HepG2 (cell line): ENCODE results near the gene IDH3G. TPM values are rescaled to one million over a fixed set of nuclear protein-coding genes. Genes with fewer than 3 reads are reported as not detected.

Experiments
- ATAC-seq: fragments of 200-7000 bp; cut with Tn5 transposase; 3 replicates; pipeline ENCODE4 v1.9.1; 2020; ENCODE audit warnings: mild to moderate bottlenecking, moderate library complexity
- BruUV-seq: library from RNA; stranded (reverse); fragments of 400-500 nt; replicated peaks from 2 replicates; lab custom pipeline; 2021; lab: Mats Ljungman, UMichigan
- CTCF ChIA-PET: fragments of 300-600 bp; formaldehyde crosslinking; extraction: SDS; loops from one replicate; lab custom pipeline; 2021; ENCODE audit warnings: low total read pairs, inconsistent platforms, low intra/inter-chr PET ratio; lab: Yijun Ruan, JAX
- POLR2A ChIA-PET: fragments of 350-600 bp; sonication (Branson Sonifier 250); formaldehyde crosslinking; loops from one replicate; lab custom pipeline; 2020; ENCODE audit warnings: antibody characterized with exemption, inconsistent platforms; lab: Yijun Ruan, JAX
- DNase-seq: peaks from one replicate; pipeline ENCODE4 v3.0.0-alpha.2; 2015; ENCODE audit warnings: low spot score
- FAIRE-seq: peaks from 3 replicates; lab custom pipeline; 2011; peaks lifted over from hg19 to GRCh38; lab: Jason Lieb, UNC
- H2AFZ ChIP-seq: one replicate; pipeline ENCODE4 v1.6.1; 2011; ENCODE audit warnings: low read length, inconsistent platforms
- H3K27ac ChIP-seq: fragments of 300-600 bp; 3 replicates; pipeline ENCODE4 v1.8.0; 2011; ENCODE audit warnings: mixed run types, mild to moderate bottlenecking, mixed read lengths, low read length, inconsistent platforms; ENCODE audit not compliant: insufficient read depth; ENCODE audit errors: extremely low read length
- H3K27me3 ChIP-seq, 2 experiments: fragments of 200-600 bp in 1 of 2; 2 replicates in 1 of 2; 3 replicates in 1 of 2; pipeline versions ENCODE4 v1.6.0 to v1.8.0; 2011; ENCODE audit warnings: low read length in 2 of 2, mild to moderate bottlenecking in 2 of 2, moderate library complexity in 2 of 2, inconsistent platforms in 1 of 2; ENCODE audit not compliant: insufficient read depth in 2 of 2, control insufficient read depth in 1 of 2
- H3K36me3 ChIP-seq, 2 experiments: fragments of 200-600 bp in 1 of 2; replicated peaks in 1 of 2; 2 replicates in 1 of 2; 3 replicates in 1 of 2; pipeline versions ENCODE4 v1.5.1 to v1.8.0; 2011; ENCODE audit warnings: low read length in 2 of 2, inconsistent platforms in 1 of 2; ENCODE audit not compliant: insufficient read depth in 2 of 2, control insufficient read depth in 1 of 2
- H3K4me1 ChIP-seq: 2 replicates; pipeline ENCODE4 v1.5.1; 2012; ENCODE audit warnings: low read length, inconsistent platforms; ENCODE audit not compliant: insufficient read depth
- H3K4me2 ChIP-seq: 2 replicates; pipeline ENCODE4 v1.6.0; 2011; ENCODE audit warnings: low read depth, low read length, inconsistent platforms
- H3K4me3 ChIP-seq, 3 experiments: fragments of 200-600 bp in 1 of 3; sonication (generic), shearing (Covaris generic) in 1 of 3; replicated peaks in 1 of 3; 2 replicates each; pipeline ENCODE4 v1.5.1; 2011 to 2016; ENCODE audit warnings: low read length in 3 of 3, inconsistent platforms in 2 of 3, low read depth in 2 of 3, mild to moderate bottlenecking in 2 of 3, control low read depth in 1 of 3, mixed read lengths in 1 of 3; ENCODE audit not compliant: insufficient read depth in 1 of 3
- H3K79me2 ChIP-seq: one replicate; pipeline ENCODE4 v1.6.1; 2011; ENCODE audit warnings: low read length, inconsistent platforms; ENCODE audit not compliant: insufficient read depth
- H3K9ac ChIP-seq: 2 replicates; pipeline ENCODE4 v1.6.0; 2011; ENCODE audit warnings: mild to moderate bottlenecking, low read depth, low read length, inconsistent platforms; ENCODE audit not compliant: insufficient read depth
- H3K9me3 ChIP-seq: 2 replicates; pipeline ENCODE4 v1.5.1; 2012; ENCODE audit warnings: mild to moderate bottlenecking, low read length
- H4K20me1 ChIP-seq: 2 replicates; pipeline ENCODE4 v1.6.0; 2011; ENCODE audit warnings: inconsistent platforms, mild to moderate bottlenecking, low read length, moderate library complexity; ENCODE audit not compliant: insufficient read depth
- ATF4 ChIP-seq, 2 experiments: fragments of 450-650 bp in 1 of 2; sonication (generic) in 1 of 2; formaldehyde crosslinking; IDR thresholded peaks; 2 replicates each; pipeline versions ENCODE4 v1.5.0 to v1.8.0; 2020 to 2022; ENCODE audit warnings: mild to moderate bottlenecking in 1 of 2, missing genetic modification reagents in 1 of 2
- BHLHE40 ChIP-seq: IDR thresholded peaks from 2 replicates; pipeline ENCODE4 v1.6.1; 2011; ENCODE audit warnings: low read length, improper control_type of control experiment
- GATAD1 ChIP-seq: IDR thresholded peaks from 2 replicates; pipeline ENCODE4 v1.6.1; 2016; ENCODE audit warnings: missing genetic modification reagents, missing compliant biosample characterization
- HDAC2 ChIP-seq: sonication (generic); formaldehyde crosslinking; IDR thresholded peaks from 2 replicates; pipeline ENCODE4 v1.4.0; 2020; ENCODE audit warnings: missing genetic modification reagents
- KLF13 ChIP-seq: sonication (generic); formaldehyde crosslinking; IDR thresholded peaks from 2 replicates; pipeline ENCODE4 v1.4.0; 2020; ENCODE audit warnings: mild to moderate bottlenecking, missing genetic modification reagents
- MED1 ChIP-seq: sonication (generic); formaldehyde crosslinking; IDR thresholded peaks from 2 replicates; pipeline ENCODE4 v1.4.0; 2020; ENCODE audit warnings: missing genetic modification reagents
- NCOA1 ChIP-seq: sonication (generic); formaldehyde crosslinking; IDR thresholded peaks from 2 replicates; pipeline ENCODE4 v1.9.0; 2021; ENCODE audit warnings: missing genetic modification reagents
- NONO ChIP-seq, 2 experiments: fragments of 450-650 bp in 1 of 2; sonication (generic) in 1 of 2; formaldehyde crosslinking in 1 of 2; IDR thresholded peaks in 1 of 2; conservative IDR thresholded peaks in 1 of 2; 2 replicates each; pipeline versions ENCODE4 v1.6.1 to v1.8.0; 2017 to 2022; ENCODE audit warnings: mild to moderate bottlenecking in 1 of 2, missing genetic modification reagents in 1 of 2, moderate library complexity in 1 of 2
- RARA ChIP-seq: IDR thresholded peaks from 2 replicates; pipeline ENCODE4 v1.6.1; 2016; ENCODE audit warnings: missing genetic modification reagents, missing compliant biosample characterization
- TBX2 ChIP-seq: sonication (generic); formaldehyde crosslinking; IDR thresholded peaks from 2 replicates; pipeline ENCODE4 v1.5.0; 2020; ENCODE audit warnings: missing genetic modification reagents, mild to moderate bottlenecking, borderline replicate concordance
- TSC22D2 ChIP-seq: sonication (generic); formaldehyde crosslinking; IDR thresholded peaks from 2 replicates; pipeline ENCODE4 v1.5.1; 2020; ENCODE audit warnings: missing genetic modification reagents, mild to moderate bottlenecking, borderline replicate concordance
- ZNF556 ChIP-seq: sonication (generic); formaldehyde crosslinking; IDR thresholded peaks from 2 replicates; pipeline ENCODE4 v1.4.0; 2020; ENCODE audit warnings: mild to moderate bottlenecking, missing genetic modification reagents, borderline replicate concordance
- WGBS: methylation state at CpG from one replicate; pipeline ENCODE4 v1.1.6; 2017; ENCODE audit warnings: low lambda C conversion rate; 5-methylcytosine and 5-hydroxymethylcytosine counted together
- in situ Hi-C: cut with HindIII; loops from 2 replicates; pipeline ENCODE4 v1.10.0; 2017; ENCODE audit warnings: low pct_unique_long_range_greater_than_20kb; ENCODE audit not compliant: extremely low pct_ligation_motif_present
- intact Hi-C: fragments of 100-400 bp; cut with micrococcal nuclease; formaldehyde crosslinking; loops from one replicate; pipeline ENCODE4 v1.10.0; 2022; ENCODE audit not compliant: unreplicated experiment
- polyA plus RNA-seq, 8 experiments: library from polyadenylated mRNA; depleted of rRNA in 3 of 8; stranded (reverse) in 7 of 8; unstranded in 1 of 8; fragments of >200 nt; fragmentation: Illumina TruSeq in 4 of 8; extraction: Trizol in 4 of 8; gene quantifications; 2 replicates each; pipeline versions ENCODE4 v1.2.1 to v1.2.3, GENCODE V29; 2011 to 2016; ENCODE audit warnings: low read depth in 4 of 8, missing spikeins in 1 of 8, mixed read lengths in 1 of 8; ENCODE audit not compliant: insufficient read depth in 1 of 8
- total RNA-seq, 5 experiments: library from RNA; depleted of rRNA; stranded (reverse); fragments of >200 nt; fragmentation: Illumina TruSeq; extraction: Trizol; gene quantifications; 2 replicates each; pipeline ENCODE4 v1.2.3, GENCODE V29; 2016; ENCODE audit warnings: low read depth in 1 of 5
- TF ChIP-seq, protein P1 (sequence below), 2 experiments: sonication (generic) in 1 of 2; formaldehyde crosslinking in 1 of 2; IDR thresholded peaks; 2 replicates each; pipeline versions ENCODE4 v1.5.1 to v1.6.1; 2011 to 2020; ENCODE audit warnings: borderline replicate concordance in 1 of 2, low read depth in 1 of 2, low read length in 1 of 2, mild to moderate bottlenecking in 1 of 2, missing genetic modification reagents in 1 of 2, moderate library complexity in 1 of 2
- TF ChIP-seq, protein P2 (sequence below): sonication (generic); formaldehyde crosslinking; IDR thresholded peaks from 2 replicates; pipeline ENCODE4 v1.8.1; 2022; ENCODE audit warnings: low read depth, mild to moderate bottlenecking, missing genetic modification reagents

The IDH3G gene
- total and polyA plus RNA-seq, 2 of the 13 experiments (the other 11 are each of a cell fraction or from before 2014, with no cell fraction given) = 18.7 to 35.5 TPM

DNA sequence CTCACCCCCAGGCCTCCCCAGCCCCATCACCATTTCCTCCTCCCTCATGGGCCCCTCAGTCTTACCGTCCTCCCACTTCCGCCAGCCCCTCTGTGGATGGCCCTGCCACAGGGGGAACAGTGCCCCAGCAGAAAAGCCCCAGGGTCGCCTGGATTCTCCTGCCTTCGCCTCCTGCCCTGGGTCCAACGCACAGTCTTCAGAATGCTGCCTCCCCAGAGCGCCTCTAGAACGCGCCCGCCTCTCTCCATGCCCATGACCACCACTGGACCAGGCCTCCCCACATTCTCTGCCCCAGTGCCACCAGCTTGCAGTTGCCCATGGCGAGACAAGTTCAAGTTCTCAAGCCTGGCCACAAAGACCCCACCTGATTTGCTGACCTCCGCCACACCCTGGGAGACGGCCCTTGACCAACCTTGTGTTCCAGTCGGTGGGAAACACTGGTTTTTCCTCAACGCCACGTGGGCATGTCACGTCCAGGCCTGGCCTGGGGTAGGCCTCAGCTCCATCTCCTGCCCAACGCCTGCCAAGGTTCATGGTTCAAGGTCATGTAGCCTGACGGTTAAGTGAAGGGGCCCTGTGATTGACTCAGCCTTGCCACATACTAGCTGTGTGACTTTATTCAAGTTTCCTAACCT lies 30.8 kb downstream of the IDH3G start:
- ChIA-PET CTCF (interaction anchor here (1.4 to 1.7 kb wide), 2 partner anchors 31 to 190 kb away, joined by 3 to 6 read pairs; partner anchors contain the start of genes IDH3G and SSR4), POLR2A (interaction anchor here (1.0 to 2.9 kb wide), 7 partner anchors 31 to 184 kb away, joined by 3 to 15 read pairs (median 6); partner anchors contain the start of genes IDH3G, SLC6A8 and SSR4)
- ATAC-seq (no peak), DNase-seq (peak; percentile 45), FAIRE-seq (no peak)
- Histone ChIP-seq H3K27ac (no peak overlapping the region), H3K36me3 (no peaks in the 10 kb centered on the region), H3K4me1 (peaks cover 37% of the 10 kb centered on the region), H3K9me3 (no peaks in the 10 kb centered on the region), H3K4me2 (peak overlapping the region; percentile 78), H3K9ac (no peak overlapping the region), H4K20me1 (no peaks in the 10 kb centered on the region), H3K27me3 (no peaks in the 10 kb centered on the region), H3K79me2 (no peaks in the 10 kb centered on the region), H3K4me3 (peak overlapping the region in 1 of 3 experiments; percentile 66; a peak in 1 of 6 replicates), H2AFZ (no peak overlapping the region)
- intact Hi-C loops (loop anchor here (10.0 kb wide), 1 partner anchor 181 kb away; the partner anchor contains the start of gene RENBP), in situ Hi-C loops (no loop called here)
- no TSS peak for BruUV-seq
- WGBS = 71% methylated on average over 9 of the region's 18 CpGs
- TF ChIP-seq NONO (IDR thresholded peaks at IDR 0.05) (no peak), NONO (CRISPR knock-in tag; conservative IDR thresholded peaks at IDR 0.05) (0 out of 2 replicates have a peak, but pooled peaks have one; percentile 25), GATAD1 (CRISPR knock-in tag) (0 out of 2 replicates have a peak, but pooled peaks have one; percentile 10), NCOA1 (CRISPR knock-in tag) (0 out of 2 replicates have a peak, but pooled peaks have one; percentile 19), HDAC2 (0 out of 2 replicates have a peak, but pooled peaks have one; percentile 12), KLF13 (no peak), TSC22D2 (CRISPR knock-in tag) (no peak), BHLHE40 (peak; percentile 86), MED1 (CRISPR knock-in tag) (0 out of 2 replicates have a peak, but pooled peaks have one; percentile 31), RARA (peak; percentile 36; the same call in 1 of the 2 replicates), ATF4 (CRISPR knock-in tag; IDR thresholded peaks at IDR 0.05) (no peak), TBX2 (CRISPR knock-in tag) (no peak), ZNF556 (0 out of 2 replicates have a peak, but pooled peaks have one; percentile 10)
- TF ChIP-seq, protein P1, sequence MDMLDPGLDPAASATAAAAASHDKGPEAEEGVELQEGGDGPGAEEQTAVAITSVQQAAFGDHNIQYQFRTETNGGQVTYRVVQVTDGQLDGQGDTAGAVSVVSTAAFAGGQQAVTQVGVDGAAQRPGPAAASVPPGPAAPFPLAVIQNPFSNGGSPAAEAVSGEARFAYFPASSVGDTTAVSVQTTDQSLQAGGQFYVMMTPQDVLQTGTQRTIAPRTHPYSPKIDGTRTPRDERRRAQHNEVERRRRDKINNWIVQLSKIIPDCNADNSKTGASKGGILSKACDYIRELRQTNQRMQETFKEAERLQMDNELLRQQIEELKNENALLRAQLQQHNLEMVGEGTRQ (IDR thresholded peaks at IDR 0.05; ENCODE audit: low read depth, low read length) = peak; percentile 91
- TF ChIP-seq, protein P1 (CRISPR knock-in tag; IDR thresholded peaks at IDR 0.05; ENCODE audit: borderline replicate concordance) = peak; percentile 83; the same call in 1 of the 2 replicates
- TF ChIP-seq, protein P2, sequence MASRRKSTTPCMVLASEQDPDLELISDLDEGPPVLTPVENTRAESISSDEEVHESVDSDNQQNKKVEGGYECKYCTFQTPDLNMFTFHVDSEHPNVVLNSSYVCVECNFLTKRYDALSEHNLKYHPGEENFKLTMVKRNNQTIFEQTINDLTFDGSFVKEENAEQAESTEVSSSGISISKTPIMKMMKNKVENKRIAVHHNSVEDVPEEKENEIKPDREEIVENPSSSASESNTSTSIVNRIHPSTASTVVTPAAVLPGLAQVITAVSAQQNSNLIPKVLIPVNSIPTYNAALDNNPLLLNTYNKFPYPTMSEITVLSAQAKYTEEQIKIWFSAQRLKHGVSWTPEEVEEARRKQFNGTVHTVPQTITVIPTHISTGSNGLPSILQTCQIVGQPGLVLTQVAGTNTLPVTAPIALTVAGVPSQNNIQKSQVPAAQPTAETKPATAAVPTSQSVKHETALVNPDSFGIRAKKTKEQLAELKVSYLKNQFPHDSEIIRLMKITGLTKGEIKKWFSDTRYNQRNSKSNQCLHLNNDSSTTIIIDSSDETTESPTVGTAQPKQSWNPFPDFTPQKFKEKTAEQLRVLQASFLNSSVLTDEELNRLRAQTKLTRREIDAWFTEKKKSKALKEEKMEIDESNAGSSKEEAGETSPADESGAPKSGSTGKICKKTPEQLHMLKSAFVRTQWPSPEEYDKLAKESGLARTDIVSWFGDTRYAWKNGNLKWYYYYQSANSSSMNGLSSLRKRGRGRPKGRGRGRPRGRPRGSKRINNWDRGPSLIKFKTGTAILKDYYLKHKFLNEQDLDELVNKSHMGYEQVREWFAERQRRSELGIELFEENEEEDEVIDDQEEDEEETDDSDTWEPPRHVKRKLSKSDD (CRISPR knock-in tag) = no peak
